IMR-90 (cell line): ENCODE measurements around the gene SEC16B. TPM values are rescaled to one million over a fixed set of nuclear protein-coding genes. Genes with fewer than 3 reads are reported as not detected.

Source experiments
- ATAC-seq: fragments of 200-7000 bp; cut with Tn5 transposase; 2 replicates; pipeline ENCODE4 v1.9.1; 2020; ENCODE audit warnings: low read depth, mild to moderate bottlenecking, moderate library complexity
- BruUV-seq: library from RNA; stranded (reverse); fragments of 400-500 nt; replicated peaks from 2 replicates; lab custom pipeline; 2021; lab: Mats Ljungman, UMichigan
- CTCF ChIA-PET: fragments of 300-600 bp; formaldehyde crosslinking; extraction: SDS; loops from one replicate; lab custom pipeline; 2021; ENCODE audit warnings: antibody characterized with exemption; lab: Yijun Ruan, JAX
- POLR2A ChIA-PET: fragments of 300-600 bp; sonication (Branson Sonifier 250); formaldehyde crosslinking; loops from one replicate; lab custom pipeline; 2022; ENCODE audit warnings: antibody characterized with exemption; ENCODE audit not compliant: unreplicated experiment; lab: Charles Lee
- DNase-seq: peaks from one replicate; pipeline ENCODE4 v3.0.0; 2013
- H2AFZ ChIP-seq: replicated peaks from 2 replicates; pipeline ENCODE3; 2013; ENCODE audit warnings: low read length, mild to moderate bottlenecking; ENCODE audit not compliant: poor library complexity
- H2AK5ac ChIP-seq: 2 replicates; pipeline ENCODE4 v1.6.1; 2013; ENCODE audit warnings: low read depth, low read length, inconsistent platforms
- H2AK9ac ChIP-seq: replicated peaks from 2 replicates; pipeline ENCODE3; 2013; ENCODE audit warnings: mild to moderate bottlenecking, low read depth, low read length, moderate library complexity; ENCODE audit not compliant: poor library complexity
- H2BK120ac ChIP-seq: 2 replicates; pipeline ENCODE4 v1.6.1; 2013; ENCODE audit warnings: low read depth, low read length, inconsistent platforms
- H2BK15ac ChIP-seq: 3 replicates; pipeline ENCODE4 v1.6.1; 2013; ENCODE audit warnings: low read depth, low read length, inconsistent platforms
- H2BK20ac ChIP-seq: 2 replicates; pipeline ENCODE4 v1.6.1; 2013; ENCODE audit warnings: low read depth, mild to moderate bottlenecking, inconsistent platforms, low read length, moderate library complexity
- H2BK5ac ChIP-seq: 2 replicates; pipeline ENCODE4 v1.6.1; 2013; ENCODE audit warnings: mild to moderate bottlenecking, low read depth, low read length, inconsistent platforms; ENCODE audit not compliant: poor library complexity, severe bottlenecking
- H3K14ac ChIP-seq: replicated peaks from 2 replicates; pipeline ENCODE4 v1.6.1; 2013; ENCODE audit warnings: low read depth, low read length, inconsistent platforms
- H3K18ac ChIP-seq: 2 replicates; pipeline ENCODE4 v1.6.1; 2013; ENCODE audit warnings: low read depth, low read length, control low read depth
- H3K23ac ChIP-seq: 2 replicates; pipeline ENCODE4 v1.6.1; 2013; ENCODE audit warnings: low read depth, low read length, inconsistent platforms
- H3K27ac ChIP-seq: 2 replicates; pipeline ENCODE4 v1.5.1; 2013; ENCODE audit warnings: mild to moderate bottlenecking, control low read depth, low read length; ENCODE audit not compliant: insufficient read depth
- H3K27me3 ChIP-seq: 2 replicates; pipeline ENCODE4 v1.6.1; 2013; ENCODE audit warnings: low read length; ENCODE audit not compliant: control insufficient read depth, insufficient read depth
- H3K36me3 ChIP-seq: 2 replicates; pipeline ENCODE4 v1.6.1; 2013; ENCODE audit warnings: low read length, mixed read lengths; ENCODE audit not compliant: control insufficient read depth, insufficient read depth
- H3K4ac ChIP-seq: 2 replicates; pipeline ENCODE4 v1.6.1; 2013; ENCODE audit warnings: low read depth, low read length, inconsistent platforms
- H3K4me1 ChIP-seq: 2 replicates; pipeline ENCODE4 v1.6.1; 2013; ENCODE audit warnings: low read length, mixed read lengths; ENCODE audit not compliant: control insufficient read depth, insufficient read depth
- H3K4me2 ChIP-seq: 2 replicates; pipeline ENCODE4 v1.6.1; 2013; ENCODE audit warnings: low read depth, mild to moderate bottlenecking, control low read depth, low read length, moderate library complexity
- H3K4me3 ChIP-seq: 2 replicates; pipeline ENCODE4 v1.5.1; 2013; ENCODE audit warnings: low read depth, mild to moderate bottlenecking, control low read depth, low read length, moderate library complexity; ENCODE audit not compliant: insufficient read depth
- H3K56ac ChIP-seq: 2 replicates; pipeline ENCODE4 v1.6.1; 2013; ENCODE audit warnings: low read length, inconsistent platforms; ENCODE audit not compliant: insufficient read depth; ENCODE audit errors: extremely low read depth
- H3K79me1 ChIP-seq, 2 experiments: 2 replicates each; pipeline ENCODE4 v1.6.1; 2013; ENCODE audit warnings: low read length in 2 of 2, inconsistent platforms in 1 of 2, low read depth in 1 of 2
- H3K9ac ChIP-seq: 2 replicates; pipeline ENCODE4 v1.6.1; 2013; ENCODE audit warnings: low read depth, low read length, control low read depth
- H3K9me1 ChIP-seq: 2 replicates; pipeline ENCODE4 v1.6.1; 2013; ENCODE audit warnings: low read length, inconsistent platforms; ENCODE audit not compliant: insufficient read depth
- H3K9me3 ChIP-seq: 2 replicates; pipeline ENCODE4 v1.6.1; 2013; ENCODE audit warnings: low read length; ENCODE audit not compliant: control insufficient read depth, insufficient read depth
- H4K20me1 ChIP-seq: 2 replicates; pipeline ENCODE4 v1.6.1; 2013; ENCODE audit warnings: low read length, inconsistent platforms; ENCODE audit not compliant: insufficient read depth
- H4K5ac ChIP-seq: 2 replicates; pipeline ENCODE4 v1.6.1; 2013; ENCODE audit warnings: mild to moderate bottlenecking, low read depth, low read length, control low read depth
- H4K8ac ChIP-seq, 2 experiments: 2 replicates each; pipeline ENCODE4 v1.6.1; 2013; ENCODE audit warnings: low read depth in 2 of 2, low read length in 2 of 2, control low read depth in 1 of 2, inconsistent platforms in 1 of 2
- H4K91ac ChIP-seq: 2 replicates; pipeline ENCODE4 v1.6.1; 2013; ENCODE audit warnings: low read depth, low read length, inconsistent platforms; ENCODE audit not compliant: insufficient read depth
- RFX5 ChIP-seq: IDR thresholded peaks from 2 replicates; pipeline ENCODE4 v1.8.0; 2012; ENCODE audit warnings: low read depth, mild to moderate bottlenecking, low read length, moderate library complexity
- WGBS, 2 experiments: methylation state at CpG; one replicate each; pipeline versions ENCODE4 v1.1.5 to v1.1.7; 2013; ENCODE audit warnings: missing lambda C conversion rate in 2 of 2; ENCODE audit not compliant: insufficient read length in 1 of 2; ENCODE audit errors: extremely low coverage in 2 of 2; 5-methylcytosine and 5-hydroxymethylcytosine counted together
- dilution Hi-C: fragments of 300-500 bp; cut with HindIII; formaldehyde crosslinking; loops from one replicate; pipeline ENCODE4 v1.14.3; 2018; ENCODE audit warnings: low sequenced_read_pairs; ENCODE audit not compliant: unreplicated experiment
- in situ Hi-C: fragments of 300-500 bp; cut with MboI; formaldehyde crosslinking; loops from 3 replicates; pipeline ENCODE4 v1.14.3; 2019; ENCODE audit warnings: low sequenced_read_pairs, inconsistent platforms, mixed read lengths
- intact Hi-C: fragments of 100-400 bp; cut with micrococcal nuclease; formaldehyde crosslinking; loops from 2 replicates; pipeline ENCODE4 v1.10.0; 2022
- polyA plus RNA-seq, 3 experiments: library from polyadenylated mRNA; depleted of rRNA; stranded (reverse); fragments of >200 nt; gene quantifications; 2 replicates each; pipeline ENCODE4 v1.2.3, GENCODE V29; 2012; ENCODE audit warnings: low replicate concordance in 1 of 3
- total RNA-seq: library from RNA; depleted of rRNA; stranded (reverse); fragments of >200 nt; gene quantifications from 2 replicates; pipeline ENCODE4 v1.2.3, GENCODE V29; 2012

Gene SEC16B
- total and polyA plus RNA-seq, 2 of the 4 experiments (the other 2 are of a cell fraction), result 4.3 TPM

- Histone ChIP-seq H3K56ac (no peak overlapping the region), H3K27me3 (peaks cover 2% of the 10 kb centered on the region; the same call in 1 of the 2 replicates), H3K4me3 (no peak overlapping the region), H3K36me3 (no peaks in the 10 kb centered on the region), H4K5ac (no peak overlapping the region), H3K14ac (no peak overlapping the region), H3K9me1 (no peaks in the 10 kb centered on the region), H2BK120ac (no peak overlapping the region), H4K91ac (no peak overlapping the region), H2BK20ac (no peak overlapping the region), H3K9ac (no peak overlapping the region), H3K9me3 (no peaks in the 10 kb centered on the region; the same call in 1 of the 2 replicates), H3K23ac (no peak overlapping the region), H3K27ac (no peak overlapping the region), H3K18ac (no peak overlapping the region), H2AK5ac (no peak overlapping the region), H4K8ac (no peak overlapping the region), H3K4me2 (no peak overlapping the region), H3K79me1 (no peaks in the 10 kb centered on the region), H4K20me1 (no peaks in the 10 kb centered on the region), H2BK15ac (no peak overlapping the region), H2BK5ac (no peak overlapping the region), H2AK9ac (no peak overlapping the region), H3K4ac (no peak overlapping the region), H3K4me1 (no peaks in the 10 kb centered on the region), H2AFZ (no peak overlapping the region)
- CTCF ChIA-PET, result interaction anchor here (0.9 kb wide), 1 partner anchor 12 kb away, joined by 3 read pairs; no protein-coding TSS in a partner anchor
- ATAC-seq (no peak), DNase-seq (no peak)
- no peak for TF ChIP-seq RFX5
- BruUV-seq, result no TSS peak
- intact Hi-C loops, result loop anchor here (10.0 kb wide), 1 partner anchor 485 kb away; no protein-coding TSS in a partner anchor
- in situ Hi-C loops, result no loop called here
- dilution Hi-C loops, result no loop called here
- POLR2A ChIA-PET, result no interaction called here
- no CpG with 5 or more reads among the region's 2 CpGs for WGBS, 2 experiments
Observed at GRCh38 chr1:178019622-178020021, 49.8 kb upstream of the SEC16B start.
